ENCODE results near the gene SCUBE1.

Gene SCUBE1

GRCh38 chr22:43198936-43199335 is 144.2 kb downstream of the SCUBE1 start:
- no peak for DNase-seq

DNA sequence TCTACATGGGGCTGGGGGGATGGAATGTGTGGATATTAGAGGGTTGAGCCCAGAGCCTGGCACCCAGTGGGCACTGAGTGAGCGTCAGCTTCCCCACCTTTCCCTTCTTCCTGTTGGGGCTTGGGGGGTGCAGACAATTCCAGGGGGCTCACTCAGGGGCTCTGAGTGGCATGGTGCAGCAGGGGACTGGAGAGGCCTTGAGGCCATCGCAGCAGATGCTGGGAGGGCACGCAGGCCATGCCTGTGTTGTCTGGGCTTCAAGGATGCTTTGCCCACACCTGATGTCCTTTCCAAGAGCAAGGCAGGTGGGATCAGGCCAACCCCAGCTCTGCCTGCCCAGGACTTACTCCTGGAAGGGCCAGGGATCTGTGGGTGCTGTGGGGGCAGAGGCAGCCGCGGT is 145.0 kb downstream of the SCUBE1 start:
- no peak for DNase-seq

DNA sequence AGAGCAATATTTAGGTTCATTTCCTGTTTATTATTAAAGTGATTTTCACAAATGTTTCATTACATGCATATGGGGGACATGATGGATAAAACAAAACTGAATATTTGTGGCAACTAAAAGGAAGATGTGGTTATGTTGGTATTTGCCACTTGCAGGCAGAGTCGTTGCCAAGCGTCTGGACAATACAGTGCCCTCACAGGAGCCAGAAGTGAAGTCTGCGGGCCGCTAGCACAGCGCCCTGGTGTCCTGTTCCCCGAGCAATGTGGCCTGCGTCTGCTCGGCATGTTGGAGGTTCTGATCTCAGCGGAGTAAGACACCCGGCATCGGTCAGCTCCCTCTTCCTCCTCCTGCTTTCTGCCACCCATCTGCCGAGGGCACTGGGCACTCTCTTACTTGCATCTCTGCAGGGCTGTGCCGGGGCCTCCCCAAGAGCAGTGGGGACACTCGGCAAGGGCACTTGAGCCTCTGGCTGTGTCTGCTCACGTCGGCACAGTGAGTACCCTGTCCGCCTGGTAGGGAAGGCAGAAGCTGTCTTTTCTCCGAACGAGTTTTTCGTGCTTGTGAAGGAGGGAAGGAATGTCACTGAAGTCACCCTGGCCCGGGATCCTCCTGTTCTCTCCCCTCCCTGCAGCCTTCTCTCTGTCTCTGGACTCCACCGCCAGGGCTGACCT is 145.8 kb downstream of the SCUBE1 start:
- DNase-seq, result no peak

DNA sequence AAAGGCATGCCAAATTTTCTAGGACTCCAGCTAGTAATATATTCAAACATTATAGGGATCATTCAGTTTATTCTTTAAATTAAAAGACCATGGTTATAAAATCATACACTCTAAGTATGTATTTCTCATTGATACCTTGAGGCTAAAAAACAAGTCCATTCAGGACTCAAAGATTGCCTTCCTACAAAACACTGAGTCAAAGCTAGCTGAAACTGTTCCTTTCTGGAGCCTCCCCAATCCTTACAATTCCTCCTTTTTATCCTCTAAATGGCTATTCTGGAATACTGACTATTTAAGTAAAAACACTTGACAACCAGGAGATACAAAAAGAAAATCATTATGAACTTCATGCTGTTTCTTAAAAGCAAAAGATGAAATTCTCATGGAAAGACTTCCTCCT is 151.3 kb downstream of the SCUBE1 start:
- no peak for DNase-seq

- no peak for DNase-seq
Measured at GRCh38 chr22:43188829-43189545, 154.2 kb downstream of the SCUBE1 start.

DNA sequence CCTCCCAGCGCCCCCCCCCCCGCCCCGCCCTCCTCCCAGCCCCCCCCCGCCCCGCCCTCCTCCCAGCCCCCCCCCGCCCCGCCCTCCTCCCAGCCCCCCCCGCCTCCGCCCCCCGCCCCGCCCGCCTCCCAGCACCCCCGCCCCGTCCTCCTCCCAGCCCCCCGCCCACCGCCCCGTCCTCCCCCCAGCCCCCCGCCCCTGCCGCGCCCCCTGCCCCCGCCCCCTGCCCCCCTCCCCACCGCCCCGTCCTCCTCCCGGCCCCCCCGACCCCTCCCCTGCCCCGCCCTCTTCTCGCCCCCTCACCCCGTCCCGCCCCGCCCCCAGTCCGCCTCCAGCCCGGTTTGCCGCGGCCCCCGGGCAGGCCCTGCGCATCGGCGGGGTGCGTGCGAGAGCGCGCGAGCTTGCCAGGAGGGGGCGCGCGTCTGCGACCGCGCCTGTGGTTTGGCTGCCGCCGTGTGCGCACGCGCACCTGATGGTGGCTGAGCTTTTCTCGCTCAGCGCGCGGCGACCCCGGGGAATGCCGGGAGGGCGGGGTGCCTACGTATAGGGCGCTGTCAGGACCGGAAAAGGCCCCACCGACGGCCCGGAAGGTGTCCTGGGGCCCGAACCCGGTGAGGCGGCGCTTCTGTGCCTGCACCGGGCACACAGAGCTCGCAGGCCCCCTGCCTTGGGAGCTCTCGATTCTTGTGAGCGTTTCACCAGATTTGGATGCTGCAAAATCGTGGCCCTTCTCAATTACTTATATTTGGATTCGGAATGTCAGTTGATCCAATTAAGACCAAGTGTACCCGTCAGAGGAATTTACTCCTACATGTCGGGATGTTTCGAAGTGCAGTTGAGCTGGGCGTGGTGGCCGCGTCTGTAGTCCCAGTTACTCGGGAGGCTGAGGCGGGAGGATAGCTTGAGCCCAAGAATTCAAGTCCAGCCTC is 155.7 kb downstream of the SCUBE1 start:
- peak; percentile 94 for DNase-seq

- DNase-seq, result peak; percentile 83
Measured at GRCh38 chr22:43186272-43187170, 156.7 kb downstream of the SCUBE1 start, which contains the start of gene TTLL12. TSS of gene TTLL12 (minus strand) at chr22:43187134. CDS start at chr22:43187069, 65 bp downstream.

DNA sequence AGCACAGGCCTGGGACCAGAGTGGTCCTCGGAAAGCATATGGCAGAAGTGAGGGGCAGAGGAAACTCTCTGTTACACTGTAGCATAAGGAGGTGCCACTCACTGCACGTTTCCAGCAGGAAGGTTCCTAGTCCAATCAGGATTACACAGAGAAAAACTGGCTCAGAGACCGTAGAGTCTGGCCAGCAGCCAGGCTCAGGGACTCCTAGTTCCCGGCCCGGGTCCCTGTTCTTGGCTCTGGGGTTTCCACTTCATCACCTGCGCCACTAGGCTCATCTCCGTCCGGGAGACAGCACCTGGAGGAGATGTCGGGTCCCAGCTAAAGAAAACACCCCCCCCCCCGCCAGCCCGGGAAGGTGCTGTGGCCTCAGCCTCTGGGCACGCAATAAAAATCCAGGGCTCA is 157.3 kb downstream of the SCUBE1 start:
- DNase-seq, result peak; percentile 55

- no peak for DNase-seq
Measured at GRCh38 chr22:43183496-43184277, 159.5 kb downstream of the SCUBE1 start.

- no peak for DNase-seq
Measured at GRCh38 chr22:43182726-43183125, 160.4 kb downstream of the SCUBE1 start.

- no peak for DNase-seq
Measured at GRCh38 chr22:43182118-43182517, 161.1 kb downstream of the SCUBE1 start.

DNA sequence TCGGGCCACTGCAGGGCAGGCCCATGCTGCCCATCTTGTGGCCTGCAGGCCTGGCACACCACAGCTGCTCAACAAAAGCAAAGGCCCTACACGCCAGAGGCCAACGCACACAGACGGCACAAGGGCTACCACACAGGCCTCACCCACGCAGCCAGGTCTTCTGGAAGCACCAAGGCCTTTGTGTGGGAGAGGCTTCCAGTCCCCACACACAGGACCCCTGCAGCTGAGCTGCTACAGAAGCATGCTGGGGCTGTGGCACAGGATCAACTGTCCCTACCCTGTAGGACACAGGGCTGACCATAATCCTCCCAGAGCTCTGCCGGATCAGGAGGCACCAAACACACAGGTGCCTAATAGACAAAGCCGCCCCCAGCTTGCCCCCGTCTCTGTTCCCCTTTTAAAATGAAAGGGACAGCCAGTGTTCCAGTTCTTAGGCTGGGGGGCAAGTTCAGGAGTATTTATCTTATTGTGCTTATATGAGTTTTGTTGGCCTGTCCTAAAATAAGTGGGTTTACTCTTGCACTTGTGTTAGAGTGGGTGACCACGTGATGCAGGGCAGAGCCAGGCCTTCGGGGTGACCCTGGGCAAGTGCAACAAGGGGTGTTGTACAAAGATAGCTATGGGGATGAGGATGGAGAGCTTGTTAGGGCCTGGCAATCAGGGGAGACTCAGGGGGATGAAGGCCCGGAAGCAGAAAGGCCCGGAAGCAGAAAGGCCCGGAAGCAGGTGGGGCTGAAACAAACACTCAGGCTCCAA is 161.7 kb downstream of the SCUBE1 start:
- no peak for DNase-seq

- DNase-seq, result no peak
Measured at GRCh38 chr22:43180670-43181069, 162.5 kb downstream of the SCUBE1 start.

GRCh38 chr22:43179911-43180195 is 163.3 kb downstream of the SCUBE1 start:
- no peak for DNase-seq

DNA sequence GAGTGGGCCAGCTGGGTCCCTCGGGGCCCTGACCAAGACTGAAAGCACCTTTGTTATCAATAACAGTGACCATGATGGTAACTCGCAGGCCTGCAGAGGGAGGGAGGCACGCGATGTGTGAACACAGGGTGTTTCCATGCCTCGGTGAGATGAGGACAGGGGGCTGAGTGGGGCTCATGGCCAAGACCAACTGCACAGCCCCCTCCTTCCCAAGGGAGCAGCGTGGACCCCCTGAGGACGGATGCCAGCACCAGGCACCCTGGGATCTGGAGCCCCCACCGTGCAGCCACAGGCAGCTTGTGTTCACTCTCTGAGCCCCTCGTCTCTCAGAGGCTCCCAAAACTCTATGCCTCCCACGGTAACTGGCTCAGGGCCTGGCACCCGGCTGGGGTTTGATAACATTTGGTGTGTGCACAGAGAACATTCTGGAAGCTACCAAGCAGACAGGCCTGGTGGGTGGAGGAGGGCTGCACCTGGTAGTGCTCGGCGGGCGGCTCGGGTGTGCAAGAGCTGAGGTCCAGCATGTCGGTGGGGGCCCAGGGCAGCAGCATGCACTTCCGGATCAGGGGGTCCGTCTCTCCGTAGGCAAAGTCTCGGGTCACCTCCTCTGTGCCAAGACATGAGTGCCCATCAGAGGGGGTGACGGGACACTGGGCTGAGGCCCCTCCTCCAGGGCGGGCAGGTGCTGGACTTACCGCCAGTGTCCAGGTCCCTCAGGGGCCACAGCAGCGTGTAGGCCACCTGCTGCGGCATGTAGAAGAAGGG is 163.8 kb downstream of the SCUBE1 start:
- DNase-seq, result no peak

DNA sequence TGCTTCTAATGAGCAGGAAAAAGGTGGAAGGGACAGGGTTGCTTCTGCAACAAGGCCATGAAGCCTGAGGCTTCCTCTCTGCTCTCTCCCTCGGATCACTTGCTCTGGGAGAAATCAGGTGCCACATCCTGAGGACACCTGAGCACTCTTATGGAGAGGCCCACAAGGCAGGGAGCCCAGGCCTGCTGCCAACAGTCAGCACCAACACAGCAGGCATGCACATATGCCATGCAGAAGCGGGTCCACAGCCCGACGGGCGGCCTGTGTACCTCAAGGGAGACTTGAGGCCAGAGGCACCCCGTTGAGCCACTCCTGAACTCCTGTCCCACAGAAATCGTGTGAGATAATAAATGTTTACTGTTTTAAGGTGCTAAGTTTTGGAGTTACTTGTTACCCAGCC is 165.7 kb downstream of the SCUBE1 start:
- no peak for DNase-seq

GRCh38 chr22:43176090-43176489 is 167.1 kb downstream of the SCUBE1 start:
- no peak for DNase-seq

GRCh38 chr22:43174941-43175531 is 168.1 kb downstream of the SCUBE1 start:
- no peak for DNase-seq

All from right kidney (tissue), 1 donor.